GM10266 (cell line): ENCODE measurements around the gene SLC38A7.

ENCODE experiments used
- DNase-seq: peaks from one replicate; pipeline ENCODE4 v3.0.0; 2012; ENCODE audit errors: extremely low spot score
- CTCF ChIP-seq: IDR thresholded peaks from 2 replicates; pipeline ENCODE4 v1.5.1; 2012; ENCODE audit warnings: mild to moderate bottlenecking, low read depth; ENCODE audit not compliant: control insufficient read depth, insufficient read depth; ENCODE audit errors: missing control alignments

Gene SLC38A7

DNA sequence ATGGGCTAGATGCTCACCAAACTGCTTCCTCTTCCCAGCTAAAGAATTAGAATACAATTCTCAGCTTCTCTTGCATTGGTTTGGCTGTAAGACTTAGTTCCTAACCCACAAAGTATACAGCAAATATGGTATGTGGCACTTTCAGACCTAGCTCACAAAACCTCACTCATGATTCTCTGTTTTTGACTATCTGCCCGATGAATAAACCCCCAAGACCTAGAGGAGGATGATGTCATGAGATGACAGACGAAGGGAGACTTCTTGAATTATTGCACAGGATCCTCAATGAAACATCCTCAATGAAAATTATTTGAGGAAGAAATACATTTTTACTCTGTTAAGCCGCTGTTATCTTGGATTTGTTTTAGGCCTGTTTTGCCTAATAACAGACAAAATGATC, 69.3 kb downstream of the SLC38A7 start:
- no peak for TF ChIP-seq CTCF
- DNase-seq = no peak
